HG02763 (cell line): ENCODE results near the gene CHST2.

Experiments used
- ATAC-seq: cut with Tn5 transposase; IDR thresholded peaks from one replicate; pipeline ENCODE4 v1.9.1; 2021; ENCODE audit warnings: mild to moderate bottlenecking, moderate library complexity; ENCODE audit not compliant: unreplicated experiment

The CHST2 gene

GRCh38 chr3:143165211-143165610 lies 45.6 kb downstream of the CHST2 start:
- ATAC-seq: peak; percentile 18

GRCh38 chr3:143165612-143166285 lies 46.2 kb downstream of the CHST2 start:
- ATAC-seq: peak; percentile 66

- no peak for ATAC-seq
These were observed 46.8 kb downstream of the CHST2 start for GRCh38 chr3:143166376-143166775.

- ATAC-seq: no peak
These were observed 48.6 kb downstream of the CHST2 start for GRCh38 chr3:143167969-143168854.

GRCh38 chr3:143168855-143169192 lies 49.3 kb downstream of the CHST2 start:
- no peak for ATAC-seq

GRCh38 chr3:143170074-143170473 lies 50.5 kb downstream of the CHST2 start:
- ATAC-seq: no peak

GRCh38 chr3:143170676-143171075 lies 51.1 kb downstream of the CHST2 start:
- no peak for ATAC-seq

GRCh38 chr3:143171141-143171980 lies 51.8 kb downstream of the CHST2 start:
- peak; percentile 60 for ATAC-seq

GRCh38 chr3:143172062-143172794 lies 52.7 kb downstream of the CHST2 start:
- ATAC-seq: no peak

GRCh38 chr3:143172795-143173145 lies 53.2 kb downstream of the CHST2 start:
- ATAC-seq: no peak

- no peak for ATAC-seq
These were observed 53.7 kb downstream of the CHST2 start for GRCh38 chr3:143173242-143173641.
